AG09319 (cell line): ENCODE data around the gene CNGA3.

Source experiments
- DNase-seq: peaks from one replicate; pipeline ENCODE4 v3.0.0-alpha.2; 2010; ENCODE audit warnings: low read depth; ENCODE audit errors: extremely low read depth
- CTCF ChIP-seq: IDR thresholded peaks from 2 replicates; pipeline ENCODE4 v1.5.1; 2011; ENCODE audit warnings: low read depth, mild to moderate bottlenecking, inconsistent platforms, low read length, moderate library complexity

CNGA3 gene

GRCh38 chr2:98350411-98350810 is 4.2 kb downstream of the CNGA3 start:
- no peak for DNase-seq
- TF ChIP-seq CTCF = no peak

DNA sequence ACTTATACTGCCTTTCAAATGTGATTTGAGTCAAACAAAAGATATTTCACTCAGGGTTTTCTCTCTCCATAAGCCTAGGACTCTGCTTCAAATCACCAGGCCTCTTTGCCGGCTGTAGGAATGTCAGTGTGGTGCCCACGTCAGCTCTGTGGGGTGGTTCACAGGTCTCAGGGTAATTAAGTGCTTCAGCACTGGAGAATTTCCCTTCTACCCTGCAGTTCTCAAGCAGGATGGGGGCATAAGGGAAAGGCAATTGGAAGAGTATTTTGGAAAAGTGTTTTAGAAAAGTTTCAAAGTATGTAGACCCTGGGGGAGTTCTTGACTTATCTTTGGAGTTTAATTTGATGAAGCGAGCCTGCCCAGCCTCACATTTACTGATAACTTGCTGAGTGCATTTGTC is 9.6 kb downstream of the CNGA3 start:
- no peak for TF ChIP-seq CTCF

DNA sequence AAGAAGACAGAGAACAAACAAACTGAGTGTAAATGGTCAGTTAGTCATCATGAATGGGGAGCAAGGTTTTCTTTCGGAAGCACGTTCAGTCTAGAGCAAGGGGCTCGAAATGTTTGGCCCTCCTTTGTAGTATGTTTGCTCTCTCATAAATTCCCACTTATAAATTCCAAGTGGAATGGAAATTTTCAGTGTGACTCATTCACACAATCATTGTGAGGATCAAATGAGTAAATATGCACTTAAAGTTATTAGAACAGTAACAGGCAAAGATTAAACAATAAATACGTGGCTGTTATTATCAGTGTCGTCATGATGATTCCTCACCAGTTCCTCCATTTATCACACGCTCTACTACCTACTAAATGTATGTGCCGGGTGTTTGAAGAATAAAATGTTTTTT is 10.5 kb downstream of the CNGA3 start:
- TF ChIP-seq CTCF = no peak
- DNase-seq = no peak

More for the DNA sequence above, 9.6 kb downstream of the CNGA3 start:
- no peak for DNase-seq

GRCh38 chr2:98357849-98358248 is 11.6 kb downstream of the CNGA3 start:
- no peak for DNase-seq

DNA sequence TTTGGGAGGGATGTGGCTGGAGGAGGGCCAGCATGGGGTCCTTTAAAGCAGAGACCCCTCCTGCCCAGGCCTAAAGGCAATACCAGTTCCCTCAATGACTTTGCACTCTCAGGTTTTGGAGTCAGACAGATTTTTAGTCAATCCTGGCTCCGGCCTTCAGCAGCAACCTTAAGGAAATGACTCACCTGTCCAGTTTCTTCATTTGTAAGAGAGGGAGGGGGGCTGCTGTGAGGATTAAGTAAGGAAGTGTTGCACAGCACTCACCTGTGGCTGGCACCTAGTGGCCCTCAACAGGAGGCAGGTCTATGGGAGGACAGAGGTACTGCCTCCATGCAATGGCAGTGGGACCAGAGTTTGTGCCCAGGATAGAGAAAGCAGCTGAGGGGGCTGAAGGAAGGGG is 13.7 kb downstream of the CNGA3 start:
- no peak for DNase-seq
- no peak for TF ChIP-seq CTCF

More at GRCh38 chr2:98357849-98358248, 11.6 kb downstream of the CNGA3 start:
- TF ChIP-seq CTCF = no peak

DNA sequence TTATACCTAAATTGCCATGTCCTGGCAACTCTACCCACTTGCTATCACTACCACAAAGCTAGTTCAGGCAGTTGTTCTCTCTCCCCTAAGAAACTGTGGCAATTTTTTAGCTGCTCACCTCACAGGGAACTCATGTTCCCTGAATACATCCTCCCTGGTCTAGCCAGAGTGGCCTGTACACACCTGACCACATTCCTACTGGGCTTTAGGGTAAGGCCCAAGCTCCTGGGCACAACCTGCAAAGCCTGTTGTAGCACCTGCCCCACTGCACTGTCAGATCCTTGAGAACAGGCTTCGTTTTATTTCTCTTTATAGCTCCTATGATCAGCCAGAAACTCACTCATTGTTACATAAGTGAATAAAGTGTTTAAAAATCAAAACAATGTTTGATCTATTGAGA is 21.5 kb downstream of the CNGA3 start:
- DNase-seq = no peak
- TF ChIP-seq CTCF = no peak

GRCh38 chr2:98369710-98370239 is 23.5 kb downstream of the CNGA3 start:
- TF ChIP-seq CTCF = no peak
- no peak for DNase-seq
